ENCODE results near the gene MEF2D.

MEF2D gene

DNA sequence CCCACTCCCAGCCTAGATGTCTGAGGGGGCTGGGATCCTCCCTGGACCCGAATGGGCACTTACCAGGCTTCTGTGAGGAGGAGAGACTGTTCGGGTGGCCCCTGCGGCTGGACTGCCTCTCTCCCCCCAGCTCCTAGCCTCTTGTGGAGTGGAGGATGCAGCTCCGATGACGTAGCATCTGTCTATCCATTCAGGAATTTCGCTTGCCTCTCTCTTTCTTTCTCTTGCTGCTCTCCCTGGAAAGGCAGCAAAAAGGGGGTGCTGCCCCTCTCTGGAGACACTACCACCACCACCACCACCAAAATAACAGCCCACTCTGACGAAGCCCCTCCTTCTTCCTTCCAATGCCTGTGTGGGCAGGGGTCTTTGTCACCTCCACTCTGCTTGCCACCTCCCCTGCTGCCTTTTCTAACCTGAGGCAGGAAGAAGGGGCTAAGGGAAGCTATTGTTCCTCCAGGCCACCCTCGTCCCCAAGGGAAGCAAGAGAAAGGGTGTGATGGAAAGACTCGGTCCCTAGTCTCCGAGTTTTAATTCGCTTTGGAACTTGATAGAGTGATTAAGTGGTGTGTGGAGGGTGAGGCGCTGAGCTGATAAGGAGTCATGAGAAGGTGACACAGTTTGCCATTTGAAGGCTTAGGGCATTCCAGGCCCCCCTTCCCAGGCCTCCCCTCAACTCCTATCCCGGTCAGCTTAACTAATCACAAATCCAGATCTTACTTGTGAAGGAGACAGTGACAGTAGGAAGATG is 71.1 kb downstream of the MEF2D start:
- TF ChIP-seq, protein P1, sequence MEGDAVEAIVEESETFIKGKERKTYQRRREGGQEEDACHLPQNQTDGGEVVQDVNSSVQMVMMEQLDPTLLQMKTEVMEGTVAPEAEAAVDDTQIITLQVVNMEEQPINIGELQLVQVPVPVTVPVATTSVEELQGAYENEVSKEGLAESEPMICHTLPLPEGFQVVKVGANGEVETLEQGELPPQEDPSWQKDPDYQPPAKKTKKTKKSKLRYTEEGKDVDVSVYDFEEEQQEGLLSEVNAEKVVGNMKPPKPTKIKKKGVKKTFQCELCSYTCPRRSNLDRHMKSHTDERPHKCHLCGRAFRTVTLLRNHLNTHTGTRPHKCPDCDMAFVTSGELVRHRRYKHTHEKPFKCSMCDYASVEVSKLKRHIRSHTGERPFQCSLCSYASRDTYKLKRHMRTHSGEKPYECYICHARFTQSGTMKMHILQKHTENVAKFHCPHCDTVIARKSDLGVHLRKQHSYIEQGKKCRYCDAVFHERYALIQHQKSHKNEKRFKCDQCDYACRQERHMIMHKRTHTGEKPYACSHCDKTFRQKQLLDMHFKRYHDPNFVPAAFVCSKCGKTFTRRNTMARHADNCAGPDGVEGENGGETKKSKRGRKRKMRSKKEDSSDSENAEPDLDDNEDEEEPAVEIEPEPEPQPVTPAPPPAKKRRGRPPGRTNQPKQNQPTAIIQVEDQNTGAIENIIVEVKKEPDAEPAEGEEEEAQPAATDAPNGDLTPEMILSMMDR (IDR thresholded peaks at IDR 0.05), result no peak
- no peaks in the 10 kb centered on the region for H3K9me3 ChIP-seq
- H3K4me1 ChIP-seq (ENCODE audit: control insufficient read depth in 1 of 2, insufficient read depth in 1 of 2, low read depth in 1 of 2, low read length in 1 of 2), result no peaks in the 10 kb centered on the region
- H3K27me3 ChIP-seq, result peaks cover 100% of the 10 kb centered on the region
- H3K27ac ChIP-seq, result no peak overlapping the region
- H3K36me3 ChIP-seq, result no peaks in the 10 kb centered on the region
- no peak overlapping the region for H3K4me3 ChIP-seq (ENCODE audit: low read depth in 1 of 2, low read length in 1 of 2)

DNA sequence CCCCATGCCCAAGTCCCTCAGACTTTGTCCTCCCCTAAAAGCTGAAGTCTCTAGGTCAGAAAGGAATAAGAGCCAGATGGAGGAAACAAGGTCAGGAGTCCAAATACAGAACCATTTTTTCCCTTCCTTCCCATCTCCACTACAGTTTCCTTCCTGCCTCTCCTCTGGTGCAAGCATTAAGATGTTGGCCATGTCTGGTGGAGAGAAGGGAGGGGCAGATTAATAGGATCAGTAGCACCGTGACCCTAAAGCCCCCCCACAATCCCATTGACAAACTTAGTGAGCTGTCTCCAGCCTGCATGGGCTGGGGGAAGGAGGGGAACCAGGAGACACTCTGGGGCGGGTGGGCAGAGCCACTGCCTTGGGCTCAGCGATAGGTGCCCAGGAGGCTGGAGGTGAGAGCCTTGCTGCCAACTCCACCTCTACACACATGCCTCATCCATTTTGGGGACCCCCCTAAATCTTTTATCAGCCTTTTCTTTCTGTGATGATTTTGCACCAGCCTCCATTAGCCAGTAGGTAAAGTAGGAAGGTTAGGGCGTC is 71.8 kb downstream of the MEF2D start:
- no peak overlapping the region for H3K27ac ChIP-seq
- H3K27me3 ChIP-seq, result peaks cover 100% of the 10 kb centered on the region
- no peaks in the 10 kb centered on the region for H3K4me1 ChIP-seq (ENCODE audit: control insufficient read depth in 1 of 2, insufficient read depth in 1 of 2, low read depth in 1 of 2, low read length in 1 of 2)
- no peaks in the 10 kb centered on the region for H3K9me3 ChIP-seq
- TF ChIP-seq, protein P1 (IDR thresholded peaks at IDR 0.05), result no peak
- H3K36me3 ChIP-seq, result no peaks in the 10 kb centered on the region
- H3K4me3 ChIP-seq (ENCODE audit: low read depth in 1 of 2, low read length in 1 of 2), result no peak overlapping the region

DNA sequence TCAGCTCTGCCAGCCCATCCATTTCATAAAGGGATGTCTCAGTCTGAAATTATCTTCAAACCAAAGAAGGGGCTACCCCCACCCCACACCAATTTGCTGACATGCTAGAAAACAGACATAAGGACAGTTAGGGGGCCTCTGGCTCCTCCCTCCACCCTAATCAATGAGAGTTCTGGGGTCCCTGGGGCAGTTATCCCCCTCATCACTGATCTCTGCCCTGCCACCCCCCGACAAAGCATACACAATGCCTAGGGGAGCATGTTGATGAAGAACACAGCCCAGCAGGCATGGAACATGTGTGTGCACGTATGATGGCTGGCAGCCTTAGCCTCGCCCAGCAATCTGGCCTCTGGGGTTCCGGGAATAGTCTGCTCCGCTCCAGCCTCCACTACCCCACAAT is 72.6 kb downstream of the MEF2D start:
- no peak overlapping the region for H3K4me3 ChIP-seq (ENCODE audit: low read depth in 1 of 2, low read length in 1 of 2)
- H3K4me1 ChIP-seq (ENCODE audit: control insufficient read depth in 1 of 2, insufficient read depth in 1 of 2, low read depth in 1 of 2, low read length in 1 of 2), result no peaks in the 10 kb centered on the region
- H3K27me3 ChIP-seq, result peaks cover 100% of the 10 kb centered on the region
- no peak overlapping the region for H3K27ac ChIP-seq
- no peaks in the 10 kb centered on the region for H3K36me3 ChIP-seq
- H3K9me3 ChIP-seq, result no peaks in the 10 kb centered on the region
- TF ChIP-seq, protein P1 (IDR thresholded peaks at IDR 0.05), result no peak

DNA sequence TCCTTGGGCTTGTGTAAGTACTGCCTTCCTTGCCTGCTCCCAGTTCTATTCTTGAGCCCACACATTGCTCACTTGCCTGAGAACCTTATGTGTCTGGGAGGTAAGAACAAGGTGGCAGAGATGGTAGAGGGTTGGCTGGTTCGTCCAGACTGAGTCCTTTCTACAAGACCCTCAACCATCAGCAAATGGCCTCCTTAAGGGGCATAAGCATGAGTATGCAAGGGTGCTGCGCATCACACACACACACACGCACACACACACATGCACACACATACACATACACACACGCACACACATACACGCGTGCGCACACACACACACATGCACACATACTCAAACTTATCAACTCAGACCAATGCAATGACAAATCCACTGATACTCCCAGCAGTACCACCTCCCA is 74.6 kb downstream of the MEF2D start:
- peaks cover 10% of the 10 kb centered on the region in 2 experiments for H3K4me1 ChIP-seq (ENCODE audit: control insufficient read depth in 1 of 2, insufficient read depth in 1 of 2, low read depth in 1 of 2, low read length in 1 of 2)
- peaks cover 100% of the 10 kb centered on the region for H3K27me3 ChIP-seq
- H3K36me3 ChIP-seq, result no peaks in the 10 kb centered on the region
- H3K4me3 ChIP-seq (ENCODE audit: low read depth in 1 of 2, low read length in 1 of 2), result no peak overlapping the region
- TF ChIP-seq, protein P1 (IDR thresholded peaks at IDR 0.05), result no peak
- H3K9me3 ChIP-seq, result no peaks in the 10 kb centered on the region
- H3K27ac ChIP-seq, result no peak overlapping the region

DNA sequence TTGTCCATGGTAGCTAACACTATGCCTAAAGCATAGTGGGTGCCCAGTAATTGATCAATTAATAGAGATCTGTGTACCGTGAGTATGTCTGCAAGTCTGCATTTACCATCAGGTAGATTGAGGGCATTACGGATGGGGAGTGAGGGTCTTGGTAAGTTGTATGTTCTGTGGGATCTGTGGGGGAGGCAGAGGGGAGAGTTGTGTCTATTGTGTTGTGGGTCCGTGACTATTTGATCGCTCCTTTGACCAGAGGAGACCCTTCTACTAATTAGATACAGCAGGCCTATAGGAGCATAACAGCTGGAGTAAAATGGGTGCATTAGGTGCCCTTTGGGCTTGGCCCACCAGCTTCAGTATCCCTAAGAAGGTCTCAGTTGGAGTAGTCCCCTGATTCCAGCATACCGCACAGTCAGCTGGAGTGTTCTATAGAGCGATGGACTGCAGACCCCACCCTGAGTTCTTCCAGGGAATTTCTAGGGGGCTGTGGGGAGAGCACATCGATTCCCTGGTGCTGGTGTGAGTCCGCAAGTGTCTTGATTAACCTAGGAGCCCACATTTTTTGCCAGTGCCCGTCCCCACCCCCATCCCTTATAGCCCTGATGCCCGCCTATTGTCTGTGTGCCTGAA is 75.7 kb downstream of the MEF2D start:
- Histone ChIP-seq H3K9me3 (no peaks in the 10 kb centered on the region), H3K27ac (no peak overlapping the region), H3K27me3 (peaks cover 100% of the 10 kb centered on the region), H3K4me1 (ENCODE audit: control insufficient read depth in 1 of 2, insufficient read depth in 1 of 2, low read depth in 1 of 2, low read length in 1 of 2) (peaks cover 20 to 21% of the 10 kb centered on the region in 2 experiments), H3K36me3 (no peaks in the 10 kb centered on the region), H3K4me3 (ENCODE audit: low read depth in 1 of 2, low read length in 1 of 2) (no peak overlapping the region)
- TF ChIP-seq, protein P1 (IDR thresholded peaks at IDR 0.05), result no peak

Measured in neutrophil (primary cell).